NCI-H1105 (cell line): ENCODE results near the gene COL23A1.
"Not testable (repeated sequence)": the region's sequence is repeated elsewhere in the genome, so short reads cannot be mapped to it uniquely, and the experiment has no call there.

Source experiments
- DNase-seq: peaks from one replicate; lab custom pipeline; 2025; lab: John Stamatoyannopoulos, UW

COL23A1 gene

DNA sequence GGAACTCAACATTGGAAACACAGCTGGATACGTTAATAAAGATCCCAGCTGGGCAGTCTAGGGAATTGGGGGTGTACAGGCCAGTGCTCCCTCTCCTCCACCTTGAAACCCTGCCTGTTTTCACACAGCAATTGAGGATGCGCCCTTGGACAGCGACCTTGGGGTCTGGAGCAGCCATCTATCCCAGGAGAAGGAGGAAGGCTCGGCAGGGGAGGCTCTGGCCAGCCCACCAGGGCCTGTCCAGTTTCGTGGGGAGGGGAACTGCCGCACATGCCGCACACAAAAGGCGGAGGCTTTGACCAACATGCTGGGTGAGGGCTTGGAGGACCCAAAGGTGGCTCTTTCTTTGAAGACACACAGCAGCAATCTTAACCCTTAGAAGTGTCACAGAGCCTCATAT is 1.4 kb downstream of the COL23A1 start:
- DNase-seq = no peak

DNA sequence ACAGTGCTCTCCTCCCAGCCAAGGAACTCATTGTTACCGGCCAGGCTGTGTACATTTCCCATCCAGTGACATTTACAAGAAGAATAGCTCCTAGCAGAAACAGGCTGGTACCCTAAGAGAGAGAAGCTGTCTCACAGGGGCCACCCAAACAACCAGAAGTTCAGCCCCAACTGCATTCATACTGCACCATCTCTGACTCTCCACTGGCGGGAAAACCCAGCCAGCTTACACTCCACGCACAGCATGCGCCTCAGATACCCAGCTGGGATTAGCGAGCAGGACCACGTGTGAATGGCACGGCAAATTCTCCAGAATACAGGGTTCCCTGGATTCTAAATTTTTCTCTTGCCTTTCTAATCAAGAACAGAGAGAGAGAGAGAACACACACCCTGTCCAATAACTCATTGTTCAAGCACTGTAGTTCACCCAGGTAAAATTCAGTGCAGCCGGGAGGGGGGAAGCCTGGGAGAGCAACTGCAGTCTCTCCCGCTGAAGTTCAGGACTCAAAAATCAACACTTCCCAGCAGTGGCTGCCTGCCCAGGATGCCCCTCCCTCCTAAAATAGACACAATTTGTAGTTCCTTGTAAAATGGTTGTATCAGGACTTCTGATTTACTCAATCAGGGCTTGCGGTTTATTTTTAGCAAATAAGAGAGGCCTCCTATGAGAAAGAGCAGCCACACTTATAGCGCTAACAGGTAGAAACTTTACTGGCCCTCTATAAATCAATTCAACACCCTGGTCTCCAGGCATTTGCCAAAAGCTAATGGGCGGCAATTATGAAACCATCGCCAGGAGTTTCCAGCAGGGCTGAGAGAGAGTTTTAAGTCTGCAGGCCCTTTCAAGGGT is 2.2 kb downstream of the COL23A1 start:
- no peak for DNase-seq

GRCh38 chr5:178586396-178586795 is 3.8 kb downstream of the COL23A1 start:
- DNase-seq = no peak

DNA sequence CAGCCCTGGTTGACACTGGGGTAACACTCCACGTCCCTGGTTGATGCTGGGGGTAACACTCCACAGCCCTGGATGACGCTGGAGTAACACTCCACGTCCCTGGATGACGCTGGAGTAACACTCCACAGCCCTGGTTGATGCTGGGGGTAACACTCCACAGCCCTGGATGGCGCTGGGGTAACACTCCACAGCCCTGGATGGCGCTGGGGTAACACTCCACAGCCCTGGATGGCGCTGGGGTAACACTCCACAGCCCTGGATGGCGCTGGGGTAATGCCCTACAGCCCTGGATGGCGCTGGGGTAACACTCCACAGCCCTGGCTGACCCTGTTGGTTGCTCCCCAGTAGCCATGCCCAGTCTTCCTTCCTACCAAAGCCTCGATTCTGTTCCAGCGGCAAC is 4.8 kb downstream of the COL23A1 start:
- DNase-seq = not testable (repeated sequence)

- no peak for DNase-seq
Measured at GRCh38 chr5:178583279-178583678, 6.9 kb downstream of the COL23A1 start.

DNA sequence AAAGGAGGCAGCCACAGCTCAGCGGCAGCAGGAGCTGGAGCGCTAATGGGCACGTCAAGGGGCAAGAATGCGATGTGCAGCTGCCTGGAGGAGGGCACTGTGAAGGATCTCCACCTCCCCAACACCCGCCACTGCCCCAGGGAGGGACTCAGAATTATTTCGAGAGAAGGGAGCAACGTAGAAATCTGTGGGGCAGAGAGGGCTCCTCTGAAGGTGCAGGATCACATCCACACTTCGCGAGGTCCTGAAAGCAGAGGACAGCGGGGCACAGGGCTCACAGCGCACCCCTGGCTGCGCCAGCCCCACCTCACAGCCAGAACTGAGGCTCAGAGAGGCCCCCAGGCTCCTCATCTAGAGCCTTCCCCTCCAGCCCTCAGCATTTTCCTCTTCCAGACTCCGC is 7.9 kb downstream of the COL23A1 start:
- DNase-seq = no peak

DNA sequence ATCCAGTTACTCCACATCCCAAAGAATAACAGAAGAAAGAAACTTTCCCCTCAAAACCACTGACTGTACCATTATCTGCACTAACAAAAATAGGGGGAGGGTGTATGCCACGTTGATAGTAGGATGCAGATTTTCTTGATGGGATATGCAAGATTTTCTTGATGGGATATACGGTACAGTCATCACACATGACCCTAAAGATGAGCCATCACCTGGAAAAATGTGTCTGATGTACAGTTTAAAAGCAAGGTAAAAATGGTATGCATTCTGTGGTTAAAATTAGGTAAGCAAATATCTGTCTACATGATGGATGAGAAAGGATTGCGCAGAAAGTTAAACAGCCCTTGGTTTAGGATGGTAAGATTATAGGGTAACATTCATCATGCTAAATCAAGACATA is 8.6 kb downstream of the COL23A1 start:
- DNase-seq = no peak

DNA sequence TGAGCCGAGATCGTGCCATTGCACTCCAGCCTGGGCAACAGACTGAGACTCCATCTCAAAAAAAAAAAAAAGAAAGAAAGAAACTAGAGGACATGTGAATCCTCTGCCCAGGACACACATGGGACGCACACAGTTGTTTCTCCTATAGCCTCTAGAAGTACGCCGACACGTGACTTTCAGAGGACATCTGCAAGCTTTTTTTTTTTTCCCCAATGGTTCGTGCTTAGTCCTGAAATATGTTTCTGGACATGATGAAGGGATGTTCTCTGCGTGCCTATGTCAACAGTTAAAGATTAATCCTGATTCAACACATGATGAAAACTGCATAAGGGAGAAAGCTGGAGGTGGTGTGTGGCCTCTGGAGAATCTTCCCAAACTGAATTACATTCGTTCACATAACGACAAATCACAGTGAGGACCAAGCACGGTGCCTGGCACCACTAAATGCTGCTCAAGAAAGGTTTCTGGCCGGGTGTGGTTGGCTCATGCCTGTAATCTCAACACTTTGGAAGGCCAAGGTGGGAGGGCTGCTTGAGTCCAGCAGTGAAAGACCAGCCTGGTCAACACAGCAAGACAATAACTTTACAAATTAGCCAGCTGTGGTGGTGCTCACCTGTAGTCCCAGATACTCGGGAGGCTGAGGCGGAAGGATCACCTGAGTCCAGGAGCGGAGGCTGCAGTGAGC is 9.8 kb downstream of the COL23A1 start:
- no peak for DNase-seq

DNA sequence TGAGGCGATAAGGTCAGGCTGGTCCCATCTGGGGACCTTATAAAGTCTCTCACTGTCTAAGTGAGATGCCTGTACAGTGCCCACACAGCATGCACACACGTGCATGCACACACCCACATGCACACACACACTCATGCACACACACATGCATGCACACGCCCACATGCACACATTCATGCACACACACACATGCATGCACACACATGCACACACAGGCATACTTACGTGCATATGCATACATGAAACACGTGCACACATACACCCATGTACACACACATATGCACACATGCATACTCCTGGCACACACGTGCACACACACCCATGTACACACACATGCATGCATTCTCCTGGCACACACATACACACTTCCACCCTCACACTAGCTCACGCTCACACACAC is 12.2 kb downstream of the COL23A1 start:
- no peak for DNase-seq

- no peak for DNase-seq
Measured at GRCh38 chr5:178577376-178577839, 12.8 kb downstream of the COL23A1 start.

- no peak for DNase-seq
Measured at GRCh38 chr5:178576591-178577351, 13.4 kb downstream of the COL23A1 start.

GRCh38 chr5:178573216-178573615 is 17.0 kb downstream of the COL23A1 start:
- DNase-seq = no peak

DNA sequence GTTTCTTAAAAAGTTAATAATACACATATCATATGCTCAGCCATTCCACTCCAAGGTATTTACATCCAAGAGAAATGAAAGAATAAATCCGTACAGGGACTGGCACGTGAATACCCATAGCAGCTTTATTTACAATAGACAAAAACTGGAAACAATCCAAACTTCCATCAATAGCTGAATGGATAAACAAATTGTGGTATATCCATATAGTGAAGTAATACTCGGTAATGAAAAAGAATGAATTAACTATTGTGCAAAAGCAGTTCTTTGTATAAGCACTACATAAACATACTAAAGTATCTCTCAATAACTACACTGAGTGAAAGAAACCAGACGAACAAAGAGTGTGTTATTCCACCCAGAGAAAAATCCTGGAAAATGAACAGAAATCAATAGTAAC is 17.6 kb downstream of the COL23A1 start:
- no peak for DNase-seq

GRCh38 chr5:178569485-178569884 is 20.7 kb downstream of the COL23A1 start:
- DNase-seq = no peak

DNA sequence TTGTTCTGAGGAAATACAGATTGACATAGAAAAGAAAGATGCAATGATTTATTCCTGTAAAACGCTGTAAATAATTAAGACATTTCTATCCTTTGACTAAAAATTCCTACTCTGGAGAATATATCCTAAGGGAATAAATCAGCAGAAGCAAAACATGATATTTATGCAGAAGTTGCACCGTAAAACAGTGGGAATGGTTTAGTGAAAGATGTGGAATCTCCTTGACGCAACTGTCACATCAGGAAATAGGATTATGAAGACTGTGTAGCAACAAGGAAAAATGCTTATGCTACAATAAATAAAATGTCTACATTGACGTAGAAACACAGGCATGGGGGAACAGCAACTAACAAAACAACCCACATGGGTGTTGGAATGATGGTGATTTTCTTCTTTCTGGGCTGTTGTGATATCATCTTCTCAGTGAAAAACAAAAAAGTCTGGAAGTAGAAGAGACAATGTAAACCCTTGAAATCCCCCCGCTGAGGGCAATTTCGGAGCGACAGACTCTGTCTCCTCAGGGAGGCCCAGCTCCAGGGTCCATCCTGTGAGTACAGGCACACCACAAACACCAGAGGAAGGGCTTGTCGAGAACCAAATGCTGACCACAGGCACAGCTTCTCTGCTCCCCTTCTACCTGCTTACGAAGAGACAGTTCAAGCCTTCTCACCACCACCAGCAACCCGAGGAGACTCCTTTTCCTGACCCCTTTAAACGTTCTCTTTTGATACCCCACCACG is 25.2 kb downstream of the COL23A1 start:
- DNase-seq = no peak

- DNase-seq = no peak
Measured at GRCh38 chr5:178564397-178564796, 25.8 kb downstream of the COL23A1 start.

DNA sequence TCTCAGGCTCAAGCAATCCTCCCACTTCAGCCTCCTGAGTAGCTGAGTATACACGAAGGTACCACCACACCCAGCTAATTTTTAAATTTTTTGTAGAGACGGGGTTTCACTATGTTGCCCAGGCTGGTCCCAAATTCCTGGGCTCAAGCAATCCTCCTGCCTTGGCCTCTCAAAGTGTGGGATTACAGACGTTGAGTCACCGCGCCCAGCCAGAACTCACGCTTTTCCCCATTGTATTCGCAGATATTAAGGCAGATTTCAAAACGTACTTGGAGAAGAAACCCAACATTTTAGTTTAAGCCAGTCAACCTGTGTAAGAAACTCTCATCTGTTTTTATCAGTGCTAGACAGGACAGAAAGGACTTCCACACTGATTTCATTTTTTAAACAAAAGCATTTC is 26.6 kb downstream of the COL23A1 start:
- DNase-seq = no peak

GRCh38 chr5:178561746-178562264 is 28.4 kb downstream of the COL23A1 start:
- no peak for DNase-seq

- no peak for DNase-seq
Measured at GRCh38 chr5:178560911-178561310, 29.3 kb downstream of the COL23A1 start.

- DNase-seq = no peak
Measured at GRCh38 chr5:178557416-178557815, 32.8 kb downstream of the COL23A1 start.

GRCh38 chr5:178555771-178556211 is 34.4 kb downstream of the COL23A1 start:
- no peak for DNase-seq

DNA sequence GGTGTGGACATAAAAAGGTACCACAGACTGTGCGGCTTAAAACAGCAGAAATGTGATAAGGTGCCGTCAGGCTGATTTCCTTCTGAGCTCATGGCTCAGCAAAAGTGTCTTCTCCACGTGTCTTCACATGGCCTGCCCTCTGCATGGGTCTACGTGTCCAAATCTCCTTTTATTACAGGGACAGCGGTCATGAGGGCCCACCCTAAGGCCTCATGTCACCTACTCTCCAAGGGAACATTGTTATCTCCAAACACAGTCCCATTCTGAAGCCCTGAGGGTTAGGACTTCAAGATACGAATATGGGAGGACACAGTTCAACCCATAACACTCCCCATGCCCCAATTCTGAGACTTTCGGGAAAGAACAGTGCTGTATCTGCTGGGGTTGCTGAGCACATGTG is 35.2 kb downstream of the COL23A1 start:
- no peak for DNase-seq
